Kidney glomerular epithelial cell (primary cell): ENCODE data around the gene TRIL.

ENCODE experiments used
- DNase-seq: peaks from one replicate; lab custom pipeline; 2025; lab: John Stamatoyannopoulos, UW

Gene TRIL

GRCh38 chr7:28983396-28984190, 25.5 kb upstream of the TRIL start:
- no peak for DNase-seq

DNA sequence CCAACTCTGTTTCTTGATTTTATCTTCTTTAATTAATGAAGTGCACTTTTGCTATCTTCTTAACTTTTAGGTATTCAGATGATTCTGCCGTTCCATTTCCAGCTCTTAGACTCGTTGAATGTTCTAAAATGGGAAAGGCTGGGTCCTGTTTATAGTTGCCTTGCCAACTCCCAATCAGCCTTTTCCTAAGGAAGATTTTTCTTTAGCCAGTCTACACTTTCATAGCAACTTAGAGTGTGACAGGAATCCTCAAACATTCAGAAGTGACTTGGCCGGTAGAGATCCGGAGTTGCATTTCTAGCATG, 23.0 kb upstream of the TRIL start:
- no peak for DNase-seq

DNA sequence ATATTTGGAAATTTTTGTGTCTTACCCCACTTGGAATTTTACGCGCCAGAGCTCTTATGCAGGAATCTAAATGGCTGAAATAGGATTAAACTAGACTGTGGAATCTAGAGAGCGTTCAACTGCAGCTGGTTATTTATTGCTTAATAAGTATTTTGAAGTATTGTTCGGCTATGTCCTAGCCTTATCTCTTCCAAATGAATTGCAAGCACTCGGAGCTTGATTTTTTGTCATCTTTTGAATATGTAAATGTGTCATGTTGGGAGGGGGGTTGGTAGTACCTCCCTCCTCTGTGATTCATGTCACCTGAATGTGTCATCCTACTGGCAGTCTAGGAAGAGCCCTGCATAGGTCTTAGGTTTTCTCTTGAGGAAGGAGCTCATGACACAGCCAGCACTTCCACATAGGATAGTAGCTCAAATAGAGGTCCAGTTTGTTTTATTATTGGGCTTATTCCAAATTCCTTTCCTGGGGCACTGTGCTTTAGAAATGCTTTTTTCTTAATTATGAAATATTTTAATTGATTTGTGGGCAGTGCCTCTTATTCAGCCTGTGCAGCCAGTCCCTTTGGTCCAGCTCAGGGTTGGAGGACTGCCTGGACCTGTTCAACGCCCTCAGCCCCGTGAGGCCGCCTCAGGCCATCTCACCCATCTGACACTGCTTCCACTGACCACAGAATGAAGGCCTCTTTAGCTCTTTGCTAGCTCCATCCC, 22.5 kb upstream of the TRIL start:
- no peak for DNase-seq

- no peak for DNase-seq
Observed at GRCh38 chr7:28979776-28980175, 21.6 kb upstream of the TRIL start.

GRCh38 chr7:28977881-28978280, 19.8 kb upstream of the TRIL start:
- DNase-seq, result no peak

DNA sequence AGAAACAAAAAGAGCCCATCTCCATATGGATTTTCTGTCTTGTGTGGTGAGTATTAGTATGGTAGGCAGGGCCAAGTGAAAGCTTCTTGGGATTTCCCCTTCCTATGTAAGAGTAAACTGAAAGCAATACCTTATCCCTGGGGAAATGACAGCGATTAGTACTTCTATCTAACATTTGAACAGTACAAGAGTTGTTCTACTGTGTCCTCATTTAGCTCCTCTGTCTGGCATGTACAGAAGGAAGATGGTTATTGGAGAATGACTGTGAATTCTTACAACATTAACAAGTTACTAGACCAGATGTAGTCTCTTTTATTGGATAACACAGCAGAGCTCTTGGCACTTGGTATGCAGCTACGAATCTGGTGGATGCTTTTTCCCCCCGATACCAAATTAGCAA, 17.9 kb upstream of the TRIL start:
- no peak for DNase-seq

DNA sequence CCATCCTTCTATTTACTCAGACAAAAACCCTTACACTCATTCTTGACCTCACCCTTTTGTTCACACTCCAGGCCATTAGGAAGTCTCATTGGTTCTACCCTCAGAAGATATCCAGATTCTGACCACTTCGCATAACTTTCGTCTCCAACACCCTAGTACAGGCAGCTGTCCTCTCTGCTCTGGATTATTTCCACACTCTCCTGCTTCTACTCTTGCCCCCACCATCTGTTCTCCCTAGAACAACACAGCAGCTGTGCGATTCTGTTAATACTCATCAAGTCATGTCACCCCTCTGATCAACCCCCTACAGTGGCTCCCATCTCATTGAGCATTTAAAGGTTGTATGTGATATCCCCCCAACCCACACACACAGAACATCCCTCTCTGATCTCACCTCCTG, 15.5 kb upstream of the TRIL start:
- DNase-seq, result no peak

DNA sequence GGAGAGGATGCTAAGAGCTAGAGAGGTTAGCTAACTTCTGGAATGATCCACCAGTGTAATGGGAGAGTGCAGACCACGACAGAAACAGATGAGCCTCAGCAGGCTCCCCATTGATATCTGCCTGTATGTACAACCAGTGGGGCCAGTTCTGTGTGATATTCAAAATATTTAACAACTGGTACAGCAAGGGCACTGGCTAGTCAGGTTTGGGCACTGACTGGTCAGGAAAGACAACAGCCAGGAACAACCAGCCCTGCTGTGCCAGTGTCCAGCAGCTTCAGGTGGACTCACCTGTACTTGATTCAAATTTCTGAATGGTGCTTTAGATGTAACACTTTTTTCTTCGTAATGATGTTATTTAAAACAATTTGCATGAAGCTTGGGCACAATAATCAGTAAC, 5.9 kb upstream of the TRIL start:
- DNase-seq, result no peak

DNA sequence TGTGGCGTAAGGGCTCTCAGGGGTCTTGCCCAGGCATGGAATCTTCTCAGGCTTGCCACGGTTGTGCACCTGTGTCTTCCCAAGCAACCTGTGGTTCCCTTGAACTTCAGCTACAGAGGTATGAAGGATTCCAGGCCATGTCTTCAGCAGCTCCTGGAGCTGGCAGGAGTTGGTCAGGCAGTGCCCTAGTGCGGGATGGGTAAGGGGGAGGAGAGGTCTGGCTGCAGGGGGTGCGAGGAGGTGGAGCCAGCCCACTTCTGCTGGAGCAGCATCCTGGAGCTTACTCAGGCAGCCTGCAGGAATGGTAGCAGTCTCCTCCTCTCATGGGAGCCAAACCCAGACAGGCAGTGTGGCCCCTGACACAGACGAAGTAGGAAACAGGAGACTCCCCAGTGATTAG, 3.8 kb upstream of the TRIL start:
- DNase-seq, result no peak

- DNase-seq, result no peak
Observed at GRCh38 chr7:28960071-28960840, 2.1 kb upstream of the TRIL start.

DNA sequence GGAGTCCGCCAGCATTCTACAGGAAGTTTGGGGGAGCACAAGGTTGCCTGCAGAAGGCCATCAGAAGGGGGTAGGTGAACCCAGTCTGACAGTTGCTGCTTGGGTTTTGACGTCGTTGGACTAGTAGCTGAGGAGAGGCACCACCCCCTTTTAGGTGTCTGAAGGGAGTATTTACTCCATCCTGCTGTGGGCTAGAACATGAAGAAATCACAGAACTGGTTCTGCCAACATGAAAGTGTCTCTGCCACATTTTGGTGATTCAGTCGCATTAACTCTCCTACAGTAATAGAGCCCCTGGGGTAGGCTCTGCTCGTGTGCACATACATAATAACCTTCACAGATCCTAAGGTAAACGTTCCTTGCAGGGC, 834 bp upstream of the TRIL start:
- DNase-seq, result no peak

DNA sequence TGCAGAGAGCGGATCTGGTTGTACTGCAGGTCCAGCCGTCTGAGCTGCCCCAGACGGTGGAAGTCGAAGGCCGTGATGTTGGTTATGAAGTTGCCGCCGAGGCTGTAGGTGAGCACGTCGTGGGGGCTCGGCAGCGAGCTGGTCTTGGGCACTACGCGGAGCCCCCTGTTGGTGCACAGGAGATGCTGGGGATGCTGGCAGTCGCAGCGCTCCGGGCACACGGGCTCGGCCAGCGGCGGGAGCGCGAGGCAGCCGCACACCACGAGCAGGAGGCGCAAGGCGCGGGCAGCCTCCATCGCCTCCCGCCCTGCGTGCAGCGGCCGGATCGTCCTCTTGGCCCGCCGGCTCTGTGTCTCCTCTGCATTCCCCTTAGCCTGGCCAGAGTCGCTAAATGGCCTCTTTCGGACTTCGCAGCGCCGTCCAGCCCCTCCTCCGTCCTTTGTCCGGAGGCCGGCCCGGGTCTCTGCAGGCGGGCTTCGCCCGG, 337 bp downstream of the TRIL start:
- no peak for DNase-seq

GRCh38 chr7:28957064-28957750, 923 bp downstream of the TRIL start:
- no peak for DNase-seq

- peak; percentile 42 for DNase-seq
Observed at GRCh38 chr7:28956608-28957063, 1.5 kb downstream of the TRIL start.

DNA sequence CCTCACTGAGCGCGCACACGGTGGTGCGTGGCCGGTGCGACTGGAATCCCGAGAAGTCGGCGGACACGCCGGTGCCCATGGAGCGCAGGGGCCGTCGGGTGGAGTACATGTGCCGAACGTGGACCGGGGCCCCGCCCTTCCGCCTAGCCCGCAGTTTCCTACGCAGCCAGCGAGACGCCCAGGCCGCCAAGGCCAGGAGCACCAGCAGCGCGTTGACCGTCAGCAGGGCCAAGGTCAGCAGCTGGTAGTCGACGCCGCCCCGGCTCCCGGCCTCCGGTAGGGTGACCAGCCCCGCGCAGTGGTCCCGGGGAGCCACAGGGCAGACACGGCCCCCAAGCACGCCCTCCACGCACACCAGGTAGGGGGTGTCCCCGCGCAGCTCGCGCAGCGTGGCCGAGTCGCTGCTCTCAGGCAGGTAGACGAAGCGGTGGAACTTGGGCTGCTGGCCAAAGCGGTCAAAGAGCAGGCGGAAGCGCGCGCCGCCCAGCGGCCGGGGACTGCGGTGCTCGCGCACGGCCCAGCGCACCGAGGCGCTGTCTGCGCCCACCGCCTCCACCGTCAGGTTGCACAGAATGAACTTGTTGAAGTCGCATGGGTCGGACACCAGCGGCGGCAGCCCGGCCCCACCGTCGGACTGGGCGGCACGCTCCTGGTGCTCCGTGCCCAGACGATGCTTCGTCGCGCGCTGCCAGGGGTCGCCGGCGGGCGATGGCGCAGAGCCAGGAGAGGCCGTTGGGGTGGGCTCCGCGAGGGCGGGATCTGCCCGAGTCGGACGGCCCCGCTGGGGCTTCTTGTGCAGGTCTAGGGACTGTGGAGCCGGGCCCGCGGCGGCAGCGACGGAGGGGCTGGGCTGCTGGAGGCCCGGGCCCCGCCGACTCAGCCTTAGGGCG, 2.2 kb downstream of the TRIL start:
- DNase-seq, result peak; percentile 43

- DNase-seq, result no peak
Observed at GRCh38 chr7:28955356-28955717, 2.8 kb downstream of the TRIL start.

DNA sequence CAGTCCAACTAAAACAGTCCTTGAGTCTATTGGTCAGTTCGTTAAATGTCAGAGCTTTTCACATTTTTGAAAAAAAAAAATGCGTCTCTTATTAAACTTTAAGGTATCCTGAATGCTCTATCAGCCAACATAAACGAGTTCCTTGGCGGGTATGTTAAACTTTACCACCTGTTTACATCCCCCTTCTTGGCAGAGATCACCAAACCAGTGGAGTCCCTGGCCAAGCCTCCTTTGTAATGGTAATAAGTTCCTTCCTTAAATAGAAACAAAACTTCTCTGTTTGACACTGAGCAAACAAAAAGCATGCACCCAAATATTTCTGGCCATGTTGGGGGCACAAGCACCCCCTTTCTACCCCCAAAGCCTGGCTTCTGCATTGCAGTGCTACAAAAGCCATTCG, 3.2 kb downstream of the TRIL start:
- no peak for DNase-seq

DNA sequence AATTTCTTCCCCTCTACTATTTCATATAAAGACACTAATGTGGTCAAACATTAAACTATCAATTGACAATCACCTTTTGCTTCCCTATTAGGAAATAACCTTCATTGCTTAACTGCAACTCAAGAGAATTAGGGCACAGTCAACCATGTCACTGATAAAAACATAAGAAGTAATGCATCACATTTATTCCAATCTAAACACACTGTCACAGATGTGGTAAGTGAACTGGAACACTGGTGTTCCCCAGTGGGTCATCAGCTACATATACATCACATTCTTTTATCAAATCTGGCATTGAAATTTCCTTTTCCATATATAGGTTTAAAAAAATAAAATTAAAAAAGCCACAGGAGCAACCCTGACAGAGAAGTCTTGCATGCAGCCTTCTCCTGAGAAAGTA, 3.7 kb downstream of the TRIL start:
- no peak for DNase-seq

GRCh38 chr7:28953633-28954032, 4.5 kb downstream of the TRIL start:
- no peak for DNase-seq

- no peak for DNase-seq
Observed at GRCh38 chr7:28942168-28942567, 16.0 kb downstream of the TRIL start.

DNA sequence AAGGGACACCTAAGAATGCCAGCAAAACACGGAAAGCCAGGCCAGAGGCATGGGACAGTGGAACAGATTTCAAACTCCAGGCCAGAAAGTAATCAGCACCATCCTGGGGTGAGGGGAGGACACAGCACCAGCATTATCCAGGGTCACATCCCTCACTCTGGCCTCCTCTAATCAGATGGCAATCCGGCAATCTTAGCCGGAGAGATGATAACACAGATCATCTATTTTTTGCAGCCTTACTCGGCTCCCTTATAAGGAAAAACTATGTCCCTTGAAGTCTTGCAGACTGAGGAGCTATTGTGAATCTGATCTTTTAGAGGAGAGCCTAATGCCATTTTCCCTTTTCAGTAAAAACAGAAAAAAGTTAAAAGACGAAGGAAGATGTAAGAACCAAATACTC, 16.5 kb downstream of the TRIL start:
- no peak for DNase-seq
